Femur (tissue), 1 donor: ENCODE results near the gene QSOX2.

Source experiments
- DNase-seq: peaks from one replicate; pipeline ENCODE4 v3.0.0-alpha.2; 2017

The QSOX2 gene

GRCh38 chr9:136171009-136171800 lies 74.4 kb downstream of the QSOX2 start:
- DNase-seq = no peak

GRCh38 chr9:136170006-136170901 lies 75.4 kb downstream of the QSOX2 start:
- no peak for DNase-seq

GRCh38 chr9:136169495-136169894 lies 76.1 kb downstream of the QSOX2 start:
- DNase-seq = no peak

- DNase-seq = no peak
These were observed 82.3 kb downstream of the QSOX2 start for GRCh38 chr9:136163248-136163850.

DNA sequence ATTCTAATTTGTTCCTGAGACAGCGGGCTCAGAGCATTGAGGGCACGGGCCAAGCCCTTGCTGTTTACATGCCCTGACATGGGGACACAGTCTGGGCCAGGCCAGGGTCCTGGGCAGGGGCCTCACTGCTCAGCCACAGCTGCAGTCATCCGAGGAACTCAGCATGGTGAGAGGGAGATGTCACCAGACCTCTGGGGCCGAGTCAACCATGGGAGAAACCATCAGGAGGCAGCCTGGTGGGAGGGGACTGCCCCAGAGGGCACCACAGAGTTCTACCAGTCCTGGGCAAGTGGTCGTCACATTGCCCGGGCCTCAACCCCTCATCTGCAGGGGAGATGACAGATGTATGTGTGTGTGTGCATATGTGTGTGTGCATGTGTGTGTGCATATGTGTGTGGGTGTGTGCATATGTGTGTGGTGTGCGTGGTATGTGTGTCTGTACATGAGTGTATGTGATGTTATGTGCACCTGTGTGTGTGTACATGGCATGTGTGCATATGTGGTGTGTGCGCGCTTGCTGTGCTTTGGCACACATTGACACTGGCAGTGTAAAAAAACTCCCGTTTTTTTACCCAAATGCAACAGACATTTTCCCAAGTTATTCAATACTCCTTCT lies 84.5 kb downstream of the QSOX2 start:
- DNase-seq = no peak

DNA sequence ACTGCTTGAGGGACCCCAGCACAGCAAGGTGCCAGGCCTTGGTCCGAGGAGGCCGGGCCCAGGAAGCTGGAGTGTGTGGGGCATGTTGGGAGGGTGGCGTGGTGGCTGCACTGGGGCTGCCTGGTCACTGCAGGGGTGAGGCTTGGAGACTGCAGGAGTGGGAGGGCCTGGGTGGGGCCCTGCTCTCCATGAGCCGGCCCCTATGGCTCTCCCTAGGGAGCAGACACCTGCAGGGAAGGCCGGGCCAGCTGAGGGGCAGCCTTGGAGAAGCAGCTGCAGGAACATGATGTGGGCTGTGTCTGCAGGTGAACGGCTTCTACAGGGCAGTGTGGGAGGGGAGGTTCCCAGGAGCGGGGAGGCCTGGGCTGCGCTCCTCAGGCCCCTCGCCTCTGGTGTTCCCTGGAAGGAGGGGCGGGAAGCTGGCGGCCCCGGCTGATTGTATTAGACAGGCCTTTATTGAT lies 85.2 kb downstream of the QSOX2 start:
- DNase-seq = no peak

- DNase-seq = no peak
These were observed 85.8 kb downstream of the QSOX2 start for GRCh38 chr9:136159851-136160250.

DNA sequence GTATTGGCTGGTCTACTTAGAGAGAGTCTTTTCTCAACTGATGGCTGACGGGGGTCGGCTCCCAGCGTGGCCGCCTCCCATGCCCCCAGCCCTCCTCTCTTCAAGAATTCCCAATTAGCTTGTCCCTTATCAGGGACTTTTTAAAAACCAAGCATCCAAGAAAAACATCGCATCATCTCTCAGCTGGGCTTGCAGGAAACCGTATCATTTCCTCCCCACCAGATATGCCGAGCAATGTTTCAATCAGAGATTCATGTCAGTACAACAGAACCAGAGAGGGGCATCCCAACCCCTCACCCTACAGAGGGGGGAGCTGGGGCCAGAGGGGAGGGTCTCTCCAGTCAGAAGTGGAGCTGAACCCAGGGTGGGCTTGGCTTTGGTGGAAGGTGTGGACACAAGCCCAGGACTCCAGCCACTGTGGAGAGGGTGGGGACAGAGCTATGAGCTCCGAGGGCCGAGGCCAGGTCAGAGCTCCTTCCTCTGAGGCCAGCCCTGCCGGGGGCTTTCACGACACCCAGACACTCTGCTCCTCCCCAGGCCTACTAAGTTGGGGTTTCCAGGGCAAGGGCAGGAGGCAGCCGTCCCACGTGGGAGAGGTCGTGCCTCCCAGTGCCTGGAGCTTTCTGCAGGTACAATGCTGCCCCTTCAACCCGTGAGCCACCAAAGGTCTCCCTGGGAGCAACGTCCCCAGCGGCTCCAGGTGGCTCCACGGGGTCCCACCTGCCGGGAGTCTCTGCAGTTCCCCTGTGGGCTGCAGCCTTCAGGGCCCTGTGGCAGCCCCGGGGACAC lies 87.9 kb downstream of the QSOX2 start:
- no peak for DNase-seq
